ENCODE measurements around the gene PITPNM2. TPM values are rescaled to one million over a fixed set of nuclear protein-coding genes. Genes with fewer than 3 reads are reported as not detected.
A peak's percentile ranks its signal among the peaks of the same experiment; 100 is the strongest.

PITPNM2 gene
- total RNA-seq (10 to 100 TPM; 13.2 to 28.5 (median 20.7) TPM), polyA plus RNA-seq (10 to 100 TPM; 12.0 to 13.0 TPM)
- long read RNA-seq, donor 1, partial matches to known transcripts, result 3 of 16 reads
- long read RNA-seq, donor 1, other reads (novel, unspliced or antisense), result 13 of 16 reads
- long read RNA-seq, donor 2, partial matches to known transcripts, result 1 of 8 reads
- long read RNA-seq, donor 2, other reads (novel, unspliced or antisense), result 7 of 8 reads
- long read RNA-seq, donor 3, partial matches to known transcripts, result 0 of 10 reads
- long read RNA-seq, donor 3, other reads (novel, unspliced or antisense), result 10 of 10 reads

GRCh38 chr12:123150744-123151456 is at the start of gene PITPNM2:
Gene PITPNM2, minus strand, starts transcription at chr12:123151090. Its CDS starts 116,500 bp downstream, at chr12:123034590.
- WGBS, 4 donors, result 0 to 1% (median 1%) methylated on average over 54 to 119 of the region's 119 CpGs
- H3K36me3 ChIP-seq, result peaks cover 0 to 17% (median 8%) of the 10 kb centered on the region in 9 donors
- H3K27ac ChIP-seq, result peak within 1 kb of the TSS; percentile 62 to 92 (median 82)
- intact Hi-C loops (cut with DNase I), result loop anchor here in 9 of 10 donors (1.0 to 10.0 kb wide), 10 partner anchors 39 to 174 kb away; partner anchors contain the start of genes ARL6IP4 (in 3 of the 9) and OGFOD2 (in 1 of the 9)
- peaks cover 0 to 34% (median 22%) of the 10 kb centered on the region in 12 donors for H3K4me1 ChIP-seq
- TF ChIP-seq CTCF (IDR thresholded peaks at IDR 0.05), result peak in 7 of 12 donors; percentile 18 to 43 (median 26)
- no peak for TF ChIP-seq POLR2A (IDR thresholded peaks at IDR 0.05)
- peak within 1 kb of the TSS; percentile 64 to 90 (median 78) for H3K4me3 ChIP-seq
- peaks cover 0 to 5% (median 0%) of the 10 kb centered on the region in 9 donors for H3K27me3 ChIP-seq
- H3K9me3 ChIP-seq, result no peaks in the 10 kb centered on the region
- peak; percentile 68 to 81 (median 71) for DNase-seq
- peak; percentile 55 to 85 (median 78) for ATAC-seq

GRCh38 chr12:123200414-123200813 is 49.5 kb upstream of the PITPNM2 start:
- Histone ChIP-seq H3K27me3 (no peaks in the 10 kb centered on the region), H3K27ac (no peak overlapping the region), H3K4me3 (no peak overlapping the region), H3K4me1 (no peaks in the 10 kb centered on the region), H3K36me3 (peaks cover 0 to 90% (median 66%) of the 10 kb centered on the region in 9 donors), H3K9me3 (no peaks in the 10 kb centered on the region)
- intact Hi-C loops (cut with DNase I), result no loop called here
- DNase-seq (no peak), ATAC-seq (no peak)
- WGBS, 4 donors, result 92 to 96% (median 94%) methylated on average over 7 of the region's 7 CpGs
- TF ChIP-seq CTCF (IDR thresholded peaks at IDR 0.05) (no peak), POLR2A (IDR thresholded peaks at IDR 0.05) (no peak)

GRCh38 chr12:123199936-123200335 is 49.0 kb upstream of the PITPNM2 start:
- DNase-seq, result no peak
- TF ChIP-seq CTCF (IDR thresholded peaks at IDR 0.05) (no peak), POLR2A (IDR thresholded peaks at IDR 0.05) (no peak)
- H3K27ac ChIP-seq, result no peak overlapping the region
- peaks cover 0 to 92% (median 63%) of the 10 kb centered on the region in 9 donors for H3K36me3 ChIP-seq
- H3K9me3 ChIP-seq, result no peaks in the 10 kb centered on the region
- no peaks in the 10 kb centered on the region for H3K27me3 ChIP-seq
- 86 to 93% (median 90%) methylated on average over 3 of the region's 3 CpGs for WGBS, 4 donors
- H3K4me3 ChIP-seq, result no peak overlapping the region
- ATAC-seq, result no peak
- intact Hi-C loops (cut with DNase I), result no loop called here
- no peaks in the 10 kb centered on the region for H3K4me1 ChIP-seq

- Histone ChIP-seq H3K9me3 (no peaks in the 10 kb centered on the region), H3K4me1 (no peaks in the 10 kb centered on the region), H3K4me3 (no peak overlapping the region), H3K36me3 (peaks cover 0 to 87% (median 71%) of the 10 kb centered on the region in 9 donors), H3K27ac (no peak overlapping the region), H3K27me3 (no peaks in the 10 kb centered on the region)
- DNase-seq (no peak), ATAC-seq (no peak)
- intact Hi-C loops (cut with DNase I), result loop anchor here in 1 of 10 donors (10.0 kb wide), 1 partner anchor 137 kb away; no protein-coding TSS in a partner anchor
- 94 to 98% (median 97%) methylated on average over 6 of the region's 6 CpGs for WGBS, 4 donors
- TF ChIP-seq CTCF (IDR thresholded peaks at IDR 0.05), result no peak
- no peak for TF ChIP-seq POLR2A (IDR thresholded peaks at IDR 0.05)
These were observed 36.7 kb upstream of the PITPNM2 start for GRCh38 chr12:123187637-123188036.
